Measurements from ENCODE around the gene PWWP2A. TPM values are rescaled to one million over a fixed set of nuclear protein-coding genes. Genes with fewer than 3 reads are reported as not detected.

The PWWP2A gene
- total RNA-seq, 1 donor from 2014 or later, result 19.6 TPM

DNA sequence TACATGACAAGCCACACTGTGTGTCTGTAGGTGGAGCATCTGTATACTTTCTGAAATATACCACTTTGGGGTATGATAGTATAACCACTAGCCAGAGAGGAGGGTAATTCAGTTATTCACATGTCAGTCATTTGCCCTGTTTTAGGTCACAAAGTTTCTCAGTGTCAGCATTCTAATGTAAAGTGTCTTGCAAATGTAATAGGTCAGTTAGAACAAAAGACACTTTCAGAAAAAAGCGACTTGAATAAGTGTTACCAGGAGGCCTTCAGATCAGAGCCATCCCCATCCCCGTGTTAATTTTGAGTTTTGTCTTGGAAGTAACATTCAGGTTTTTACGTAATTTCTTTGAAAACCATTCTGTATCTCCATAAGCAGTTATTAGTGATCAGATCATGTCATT is 76.6 kb downstream of the PWWP2A start:
- Histone ChIP-seq H3K4me3 (ENCODE audit: insufficient read depth, low read depth, low read length) (no peak overlapping the region), H4K20me1 (ENCODE audit: insufficient read depth, low read length) (no peaks in the 10 kb centered on the region), H2AFZ (ENCODE audit: low read depth, low read length) (no peak overlapping the region), H3K9ac (ENCODE audit: low read length) (no peak overlapping the region), H3K4me1 (ENCODE audit: insufficient read depth, low read length) (peaks cover 8% of the 10 kb centered on the region), H3K36me3 (ENCODE audit: insufficient read depth, low read length) (peaks cover 16% of the 10 kb centered on the region), H3K27ac (ENCODE audit: low read depth, low read length) (no peak overlapping the region), H3K79me2 (ENCODE audit: insufficient read depth, low read length) (peaks cover 2% of the 10 kb centered on the region), H3K9me3 (ENCODE audit: insufficient read depth, low read depth, low read length) (no peaks in the 10 kb centered on the region), H3K4me2 (ENCODE audit: low read length) (no peak overlapping the region), H3K27me3 (ENCODE audit: insufficient read depth, low read length) (no peaks in the 10 kb centered on the region)
- DNase-seq (ENCODE audit: low read depth), result no peak
- TF ChIP-seq, protein P1, sequence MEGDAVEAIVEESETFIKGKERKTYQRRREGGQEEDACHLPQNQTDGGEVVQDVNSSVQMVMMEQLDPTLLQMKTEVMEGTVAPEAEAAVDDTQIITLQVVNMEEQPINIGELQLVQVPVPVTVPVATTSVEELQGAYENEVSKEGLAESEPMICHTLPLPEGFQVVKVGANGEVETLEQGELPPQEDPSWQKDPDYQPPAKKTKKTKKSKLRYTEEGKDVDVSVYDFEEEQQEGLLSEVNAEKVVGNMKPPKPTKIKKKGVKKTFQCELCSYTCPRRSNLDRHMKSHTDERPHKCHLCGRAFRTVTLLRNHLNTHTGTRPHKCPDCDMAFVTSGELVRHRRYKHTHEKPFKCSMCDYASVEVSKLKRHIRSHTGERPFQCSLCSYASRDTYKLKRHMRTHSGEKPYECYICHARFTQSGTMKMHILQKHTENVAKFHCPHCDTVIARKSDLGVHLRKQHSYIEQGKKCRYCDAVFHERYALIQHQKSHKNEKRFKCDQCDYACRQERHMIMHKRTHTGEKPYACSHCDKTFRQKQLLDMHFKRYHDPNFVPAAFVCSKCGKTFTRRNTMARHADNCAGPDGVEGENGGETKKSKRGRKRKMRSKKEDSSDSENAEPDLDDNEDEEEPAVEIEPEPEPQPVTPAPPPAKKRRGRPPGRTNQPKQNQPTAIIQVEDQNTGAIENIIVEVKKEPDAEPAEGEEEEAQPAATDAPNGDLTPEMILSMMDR (IDR thresholded peaks at IDR 0.05; ENCODE audit: insufficient read depth, low read depth, low read length), result no peak
- no peak for TF ChIP-seq EZH2 (IDR thresholded peaks at IDR 0.05; ENCODE audit: insufficient read depth, low read length)
- no peaks in the 10 kb centered on the region for H3K27me3 Mint-ChIP-seq (ENCODE audit: low read depth, unreplicated experiment)
- H3K27ac Mint-ChIP-seq (ENCODE audit: unreplicated experiment), result no peak overlapping the region
- H3K36me3 Mint-ChIP-seq (ENCODE audit: low read depth, unreplicated experiment), result peaks cover 12% of the 10 kb centered on the region
- H3K4me3 Mint-ChIP-seq (ENCODE audit: unreplicated experiment), result no peak overlapping the region
- peaks cover 6% of the 10 kb centered on the region for H3K4me1 Mint-ChIP-seq (ENCODE audit: low read depth, unreplicated experiment)
- no peak for FAIRE-seq
- no peaks in the 10 kb centered on the region for H3K9me3 Mint-ChIP-seq (ENCODE audit: unreplicated experiment)

Other genes with a start within 250 kb of the PWWP2A start
- 1.4 and 1.9 TPM in 2 replicates for gene ADRA1B, start 203.0 kb downstream of the PWWP2A start, total RNA-seq
- 53.9 and 61.2 TPM in 2 replicates for gene TTC1, start 110.3 kb downstream of the PWWP2A start, total RNA-seq
- 0.53 TPM in 1 of 2 replicates, not detected in the other for gene FABP6, start 110.1 kb upstream of the PWWP2A start, total RNA-seq
- gene CCNJL, start 193.1 kb upstream of the PWWP2A start, total RNA-seq, result 12.5 and 15.7 TPM in 2 replicates

Data from astrocyte (in vitro differentiated cells and primary cell).